ENCODE results near the gene ARHGEF16. TPM values are rescaled to one million over a fixed set of nuclear protein-coding genes. Genes with fewer than 3 reads are reported as not detected.

Gene ARHGEF16
- polyA plus RNA-seq, 1 experiment, result 0.04 TPM

DNA sequence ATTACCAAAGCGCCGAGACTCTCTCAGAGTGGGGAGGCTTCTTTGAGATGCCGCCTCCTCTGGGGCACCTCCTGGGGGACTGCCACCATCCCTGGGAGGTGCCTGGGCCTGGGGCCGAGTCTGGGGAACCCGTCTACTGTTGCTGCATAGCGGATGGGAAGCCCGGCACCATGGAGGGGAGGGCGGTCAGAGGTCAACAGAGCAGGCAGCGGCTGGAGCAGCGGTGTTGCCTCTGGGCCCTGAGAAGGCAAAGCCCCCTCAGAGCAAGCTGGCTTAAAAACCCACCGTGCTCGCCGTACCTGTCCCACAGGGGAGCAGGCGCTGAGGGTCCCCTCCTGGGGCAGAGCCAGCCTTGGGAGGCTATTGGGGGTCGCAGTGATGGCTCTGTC is 62.0 kb downstream of the ARHGEF16 start:
- TF ChIP-seq, protein P1, sequence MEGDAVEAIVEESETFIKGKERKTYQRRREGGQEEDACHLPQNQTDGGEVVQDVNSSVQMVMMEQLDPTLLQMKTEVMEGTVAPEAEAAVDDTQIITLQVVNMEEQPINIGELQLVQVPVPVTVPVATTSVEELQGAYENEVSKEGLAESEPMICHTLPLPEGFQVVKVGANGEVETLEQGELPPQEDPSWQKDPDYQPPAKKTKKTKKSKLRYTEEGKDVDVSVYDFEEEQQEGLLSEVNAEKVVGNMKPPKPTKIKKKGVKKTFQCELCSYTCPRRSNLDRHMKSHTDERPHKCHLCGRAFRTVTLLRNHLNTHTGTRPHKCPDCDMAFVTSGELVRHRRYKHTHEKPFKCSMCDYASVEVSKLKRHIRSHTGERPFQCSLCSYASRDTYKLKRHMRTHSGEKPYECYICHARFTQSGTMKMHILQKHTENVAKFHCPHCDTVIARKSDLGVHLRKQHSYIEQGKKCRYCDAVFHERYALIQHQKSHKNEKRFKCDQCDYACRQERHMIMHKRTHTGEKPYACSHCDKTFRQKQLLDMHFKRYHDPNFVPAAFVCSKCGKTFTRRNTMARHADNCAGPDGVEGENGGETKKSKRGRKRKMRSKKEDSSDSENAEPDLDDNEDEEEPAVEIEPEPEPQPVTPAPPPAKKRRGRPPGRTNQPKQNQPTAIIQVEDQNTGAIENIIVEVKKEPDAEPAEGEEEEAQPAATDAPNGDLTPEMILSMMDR (IDR thresholded peaks at IDR 0.05; ENCODE audit: insufficient read depth, low read depth, low read length), result no peak
- Histone ChIP-seq H3K4me3 (ENCODE audit: low read depth, low read length) (no peak overlapping the region), H3K27me3 (ENCODE audit: control insufficient read depth, insufficient read depth, low read length) (no peaks in the 10 kb centered on the region), H3K36me3 (ENCODE audit: control insufficient read depth, insufficient read depth, low read length) (peaks cover 49% of the 10 kb centered on the region)
- ChIA-PET POLR2A (no interaction called here), CTCF (interaction anchor here (1.2 to 2.3 kb wide), 3 partner anchors 13 to 63 kb away, joined by 3 to 20 read pairs (median 7); no protein-coding TSS in a partner anchor)
- DNase-seq (ENCODE audit: low read depth), result no peak

DNA sequence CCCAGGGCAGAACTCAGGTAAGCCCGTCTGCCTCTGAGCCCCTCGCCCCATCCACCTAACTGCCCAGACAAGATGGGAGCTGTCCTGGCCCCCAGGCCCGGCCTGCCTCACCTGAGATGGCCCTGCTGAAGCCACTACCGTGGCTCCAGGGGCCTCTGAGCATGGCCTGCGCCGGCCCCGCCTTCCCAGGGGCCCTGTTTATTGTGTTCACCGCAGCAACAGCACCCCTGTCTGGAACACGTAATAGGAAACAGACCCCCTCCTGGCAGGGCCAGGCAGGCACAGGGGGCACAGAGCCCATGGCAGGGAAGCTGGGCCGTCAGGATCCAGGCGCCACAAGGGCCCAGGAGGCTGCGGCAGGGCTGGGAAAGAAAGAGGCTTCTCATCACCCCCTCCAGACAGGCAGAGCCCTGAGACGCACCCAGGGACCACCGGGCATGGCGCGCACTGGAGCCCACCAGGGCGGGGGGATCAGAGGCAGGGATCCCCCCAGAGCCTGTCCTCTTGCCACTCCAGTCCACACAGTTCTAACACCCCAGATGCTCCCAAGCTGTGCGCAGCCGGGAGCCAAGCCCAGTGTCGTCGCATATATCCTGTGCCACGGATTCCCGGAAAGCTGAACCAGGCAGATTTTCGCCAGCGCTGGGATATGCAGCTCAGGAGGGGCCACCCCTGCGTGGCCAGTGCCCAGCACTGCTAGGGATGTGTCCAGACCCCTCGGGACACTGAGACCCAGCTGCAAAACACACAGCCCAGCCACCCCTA is 62.6 kb downstream of the ARHGEF16 start:
- CTCF ChIA-PET, result interaction anchor here (0.8 to 2.3 kb wide), 9 partner anchors 9 to 106 kb away, joined by 3 to 20 read pairs (median 7); no protein-coding TSS in a partner anchor
- TF ChIP-seq, protein P1 (IDR thresholded peaks at IDR 0.05; ENCODE audit: insufficient read depth, low read depth, low read length), result no peak

DNA sequence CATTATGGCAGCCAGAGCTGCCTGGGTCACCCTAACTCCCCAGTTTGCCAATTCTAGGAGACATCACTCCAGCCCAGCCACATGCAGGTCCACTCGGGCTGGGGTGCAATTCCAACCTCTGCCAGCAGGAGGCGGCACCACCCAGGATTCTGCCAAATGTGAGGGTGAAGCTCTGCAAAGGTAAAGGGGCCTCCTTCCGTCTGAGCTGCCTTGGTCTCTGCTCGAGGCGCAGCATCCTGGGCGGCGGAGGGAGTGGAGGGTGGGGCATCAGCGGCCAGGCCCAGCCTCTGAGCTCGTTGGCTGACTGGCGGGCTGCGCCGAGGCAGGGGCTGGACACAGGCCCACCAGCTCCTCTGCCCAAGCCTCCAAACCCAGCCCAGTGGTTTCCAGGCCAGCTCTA is 63.8 kb downstream of the ARHGEF16 start:
- no peak overlapping the region for H3K4me3 ChIP-seq (ENCODE audit: low read depth, low read length)
- POLR2A ChIA-PET, result no interaction called here
- no peak for DNase-seq (ENCODE audit: low read depth)

More for the DNA sequence above, 62.6 kb downstream of the ARHGEF16 start:
- Histone ChIP-seq H3K36me3 (ENCODE audit: control insufficient read depth, insufficient read depth, low read length) (peaks cover 50% of the 10 kb centered on the region), H3K27me3 (ENCODE audit: control insufficient read depth, insufficient read depth, low read length) (no peaks in the 10 kb centered on the region), H3K4me3 (ENCODE audit: low read depth, low read length) (no peak overlapping the region)
- POLR2A ChIA-PET, result no interaction called here
- no peak for DNase-seq (ENCODE audit: low read depth)

DNA sequence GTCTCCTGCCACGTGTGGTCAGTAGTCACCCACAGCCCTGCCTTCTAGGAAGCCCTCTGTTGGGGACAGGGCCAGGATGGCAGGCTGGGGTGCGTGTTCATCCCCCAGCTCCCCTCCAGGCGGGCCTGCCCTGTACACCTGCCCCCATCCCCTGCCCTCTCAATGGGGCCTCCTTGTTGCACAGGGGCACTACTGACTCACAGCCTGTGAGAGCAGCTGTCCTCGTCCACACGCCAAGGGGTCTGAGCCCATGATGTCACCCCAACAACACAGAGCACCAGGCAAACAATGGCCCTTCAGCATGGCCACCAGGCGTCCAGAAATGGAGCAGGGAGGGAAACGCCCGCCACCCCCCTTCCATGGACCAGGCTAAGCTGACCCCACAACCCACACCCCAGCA is 64.3 kb downstream of the ARHGEF16 start:
- H3K36me3 ChIP-seq (ENCODE audit: control insufficient read depth, insufficient read depth, low read length), result peaks cover 47% of the 10 kb centered on the region
- POLR2A ChIA-PET, result no interaction called here
- TF ChIP-seq, protein P1 (IDR thresholded peaks at IDR 0.05; ENCODE audit: insufficient read depth, low read depth, low read length), result no peak

More for the DNA sequence above, 63.8 kb downstream of the ARHGEF16 start:
- TF ChIP-seq, protein P1 (IDR thresholded peaks at IDR 0.05; ENCODE audit: insufficient read depth, low read depth, low read length), result peak; percentile 90
- CTCF ChIA-PET, result interaction anchor here (0.8 to 2.3 kb wide), 15 partner anchors 9 to 102 kb away, joined by 3 to 20 read pairs (median 6); no protein-coding TSS in a partner anchor
- H3K36me3 ChIP-seq (ENCODE audit: control insufficient read depth, insufficient read depth, low read length), result peaks cover 45% of the 10 kb centered on the region
- H3K27me3 ChIP-seq (ENCODE audit: control insufficient read depth, insufficient read depth, low read length), result no peaks in the 10 kb centered on the region

DNA sequence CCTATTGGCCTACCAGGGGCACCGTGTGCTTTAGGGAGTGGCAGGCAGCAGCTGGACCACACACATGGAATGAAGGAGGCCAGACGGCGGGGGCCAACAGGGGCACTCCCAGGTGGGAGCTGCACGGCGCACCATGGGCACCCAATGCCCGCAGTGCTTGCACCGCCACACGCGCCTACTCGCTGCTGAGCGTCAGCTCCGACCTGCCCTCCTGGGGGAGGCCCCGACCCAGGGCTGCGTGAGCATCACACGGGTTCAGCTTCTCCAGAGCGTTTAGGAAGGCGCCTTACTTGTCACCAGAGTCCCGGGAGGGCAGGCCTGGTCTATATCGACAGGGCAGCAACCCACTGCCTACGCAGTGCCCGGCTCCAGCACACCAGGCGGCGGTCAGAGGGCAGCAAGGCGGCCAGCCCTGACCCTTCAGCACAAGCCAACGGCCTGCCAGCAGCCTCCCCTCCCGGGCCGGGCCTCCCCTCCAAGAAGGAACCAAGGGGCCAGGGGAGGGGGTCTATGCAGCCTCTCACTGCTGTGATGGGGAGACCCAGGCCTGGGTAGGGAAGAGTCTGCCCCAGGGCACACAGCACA is 64.9 kb downstream of the ARHGEF16 start:
- no peak for DNase-seq (ENCODE audit: low read depth)
- Histone ChIP-seq H3K36me3 (ENCODE audit: control insufficient read depth, insufficient read depth, low read length) (peaks cover 50% of the 10 kb centered on the region), H3K4me3 (ENCODE audit: low read depth, low read length) (no peak overlapping the region), H3K27me3 (ENCODE audit: control insufficient read depth, insufficient read depth, low read length) (no peaks in the 10 kb centered on the region)
- POLR2A ChIA-PET, result no interaction called here
- TF ChIP-seq, protein P1 (IDR thresholded peaks at IDR 0.05; ENCODE audit: insufficient read depth, low read depth, low read length), result no peak
- CTCF ChIA-PET, result interaction anchor here (0.8 to 1.9 kb wide), 6 partner anchors 8 to 101 kb away, joined by 3 to 7 read pairs (median 6); no protein-coding TSS in a partner anchor

More for the DNA sequence above, 64.3 kb downstream of the ARHGEF16 start:
- Histone ChIP-seq H3K4me3 (ENCODE audit: low read depth, low read length) (no peak overlapping the region), H3K27me3 (ENCODE audit: control insufficient read depth, insufficient read depth, low read length) (no peaks in the 10 kb centered on the region)
- CTCF ChIA-PET, result interaction anchor here (0.8 to 2.3 kb wide), 15 partner anchors 9 to 101 kb away, joined by 3 to 20 read pairs (median 6); no protein-coding TSS in a partner anchor
- no peak for DNase-seq (ENCODE audit: low read depth)

Measured in BJ (cell line).